Ovary (tissue), 9 donors: ENCODE results near the gene ATP8B1. TPM values are rescaled to one million over a fixed set of nuclear protein-coding genes. Genes with fewer than 3 reads are reported as not detected.

ENCODE experiments used
- DNase-seq, 5 donors: peaks; one replicate each; pipeline ENCODE4 v3.0.0-alpha.2; 2019 to 2020
- H3K27ac ChIP-seq, 2 donors: fragments of 200-600 bp; one replicate each; pipeline versions ENCODE4 v1.5.1 to v1.8.0; 2019 to 2022
- H3K27me3 ChIP-seq: fragments of 200-600 bp; one replicate; pipeline ENCODE4 v1.8.0; 2022
- H3K36me3 ChIP-seq: fragments of 200-600 bp; sonication (generic); one replicate; pipeline ENCODE4 v1.5.1; 2019
- H3K4me1 ChIP-seq: one replicate; pipeline ENCODE4 v1.8.1; 2013; ENCODE audit warnings: mild to moderate bottlenecking, moderate library complexity; ENCODE audit not compliant: insufficient read depth
- H3K4me3 ChIP-seq: fragments of 200-600 bp; sonication (generic); one replicate; pipeline ENCODE4 v1.5.1; 2017
- H3K9me3 ChIP-seq, 2 donors: fragments of 200-600 bp in 1 of 2; sonication (generic) in 1 of 2; one replicate each; pipeline versions ENCODE4 v1.5.1 to v1.8.1; 2013 to 2019; ENCODE audit warnings: mild to moderate bottlenecking in 1 of 2, moderate library complexity in 1 of 2
- CTCF ChIP-seq, 3 donors: fragments of 450-650 bp in 2 of 3; fragments of 200-600 bp in 1 of 3; IDR thresholded peaks; one replicate each; pipeline versions ENCODE4 v1.5.1 to v1.8.0; 2016 to 2022; ENCODE audit warnings: antibody characterized with exemption in 3 of 3, mild to moderate bottlenecking in 1 of 3
- EP300 ChIP-seq: sonication (generic); formaldehyde crosslinking; IDR thresholded peaks from one replicate; pipeline ENCODE4 v1.6.1; 2017; ENCODE audit warnings: antibody characterized with exemption
- POLR2A ChIP-seq: fragments of 450-650 bp; IDR thresholded peaks from one replicate; pipeline ENCODE4 v1.6.1; 2017; ENCODE audit warnings: antibody characterized with exemption, mild to moderate bottlenecking, moderate library complexity
- WGBS, 3 donors: extraction: QIAGEN DNeasy Blood & Tissue Kit in 1 of 3; methylation state at CpG; one replicate each; pipeline versions ENCODE4 v1.1.5 to v1.1.7; 2013 to 2017; 5-methylcytosine and 5-hydroxymethylcytosine counted together
- intact Hi-C, 4 donors: fragments of 100-400 bp; cut with DNase I; formaldehyde crosslinking; loops; one replicate each; pipeline versions ENCODE4 v1.11.0 to v1.15.1; 2022 to 2023
- polyA plus RNA-seq, 2 donors: library from polyadenylated mRNA; stranded (reverse); fragments of 200-250 nt in 1 of 2; fragments of 350-450 nt in 1 of 2; fragmentation: Illumina TruSeq in 1 of 2; extraction: RNeasy Lipid Tissue Mini Kit (QIAGEN cat#74804) in 1 of 2; gene quantifications; one replicate each; pipeline ENCODE4 v1.2.3, GENCODE V29; 2013 to 2014
- total RNA-seq, 7 donors: library from RNA; depleted of rRNA in 2 of 7; stranded (reverse); fragments of >200 nt in 2 of 7; fragmentation: NEBNext Ultra II Directional in 3 of 7; extraction: Animal tissue kit (Norgen Biotek cat#: 25700) in 3 of 7; gene quantifications; one replicate each; pipeline versions ENCODE4 v1.1.0 to v1.2.4, GENCODE V29; 2016 to 2023
- donor health status: DM: no; HTN: no; CAD: no; lungs with moderate emphysema.
- donor health status: DM: no; HTN: no; CAD: no.
- donor health status: Bipolar disorder and iron deficiency.
- donor health status: DM: yes; HTN: yes; CAD: no.
- donor health status: DM: no; HTN: no; CAD: no.
- donor health status: DM: yes; HTN: yes; CAD: no.

ATP8B1 gene
- total and polyA plus RNA-seq, 9 donors, result 1.4 to 13.2 (median 5.2) TPM

- H3K36me3 ChIP-seq, result no peaks in the 10 kb centered on the region
- intact Hi-C loops, result no loop called here
- H3K27me3 ChIP-seq, result no peaks in the 10 kb centered on the region
- no peaks in the 10 kb centered on the region for H3K9me3 ChIP-seq
- peaks cover 1% of the 10 kb centered on the region for H3K4me1 ChIP-seq
- TF ChIP-seq POLR2A (no peak), EP300 (no peak), CTCF (IDR thresholded peaks at IDR 0.05) (no peak)
- no peak for DNase-seq
- no peak overlapping the region for H3K27ac ChIP-seq
- no peak overlapping the region for H3K4me3 ChIP-seq
- WGBS, 3 donors, result 86 to 94% (median 88%) methylated on average over 1 of the region's 1 CpG
These were observed 54.1 kb downstream of the ATP8B1 start for GRCh38 chr18:57748770-57749603.

- Histone ChIP-seq H3K4me1 (peaks cover 1% of the 10 kb centered on the region), H3K36me3 (no peaks in the 10 kb centered on the region), H3K4me3 (no peak overlapping the region), H3K27ac (no peak overlapping the region), H3K9me3 (no peaks in the 10 kb centered on the region), H3K27me3 (no peaks in the 10 kb centered on the region)
- intact Hi-C loops, result no loop called here
- no peak for DNase-seq
- 86 to 88% (median 87%) methylated on average over 5 of the region's 5 CpGs for WGBS, 3 donors
- TF ChIP-seq POLR2A (no peak), EP300 (no peak), CTCF (IDR thresholded peaks at IDR 0.05) (no peak)
These were observed 55.1 kb downstream of the ATP8B1 start for GRCh38 chr18:57747809-57748680.

- Histone ChIP-seq H3K9me3 (no peaks in the 10 kb centered on the region), H3K27ac (no peak overlapping the region), H3K27me3 (no peaks in the 10 kb centered on the region), H3K4me3 (no peak overlapping the region), H3K36me3 (no peaks in the 10 kb centered on the region), H3K4me1 (peaks cover 1% of the 10 kb centered on the region)
- intact Hi-C loops, result no loop called here
- DNase-seq, result no peak
- WGBS, 3 donors, result 67 to 81% (median 78%) methylated on average over 5 of the region's 5 CpGs
- TF ChIP-seq EP300, result no peak
- TF ChIP-seq CTCF (IDR thresholded peaks at IDR 0.05), result no peak
- TF ChIP-seq POLR2A, result no peak
These were observed 58.9 kb downstream of the ATP8B1 start for GRCh38 chr18:57744211-57744694.

DNA sequence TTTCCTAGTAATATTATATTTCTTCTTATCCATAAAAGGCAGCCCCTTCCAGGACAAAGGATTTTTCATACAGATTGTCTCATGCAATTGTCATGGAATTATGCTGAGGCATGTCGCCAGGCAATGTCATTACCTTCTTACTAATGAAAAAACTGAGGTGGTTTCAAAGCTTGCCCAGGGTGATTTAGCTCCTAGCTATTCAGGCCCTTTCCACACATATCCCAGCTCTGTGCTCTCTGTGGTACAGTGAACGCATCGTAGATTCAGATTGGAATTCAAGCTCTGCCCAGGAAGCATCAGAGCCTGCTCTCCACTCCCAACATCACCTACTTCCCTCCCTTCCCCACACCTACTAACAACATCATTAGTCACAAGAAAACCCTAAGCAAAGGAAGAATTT is 60.1 kb downstream of the ATP8B1 start:
- H3K36me3 ChIP-seq, result no peaks in the 10 kb centered on the region
- intact Hi-C loops, result no loop called here
- H3K4me3 ChIP-seq, result no peak overlapping the region
- no peaks in the 10 kb centered on the region for H3K27me3 ChIP-seq
- no peak overlapping the region for H3K27ac ChIP-seq
- WGBS, 3 donors, result 80 to 84% (median 83%) methylated on average over 3 of the region's 3 CpGs
- TF ChIP-seq EP300, result no peak
- TF ChIP-seq CTCF (IDR thresholded peaks at IDR 0.05), result no peak
- no peak for TF ChIP-seq POLR2A
- DNase-seq, result no peak
- H3K9me3 ChIP-seq, result no peaks in the 10 kb centered on the region
- no peaks in the 10 kb centered on the region for H3K4me1 ChIP-seq
